Measurements from ENCODE around the gene PRCC. TPM values are rescaled to one million over a fixed set of nuclear protein-coding genes. Genes with fewer than 3 reads are reported as not detected.

The PRCC gene
- total RNA-seq, 1 experiment from 2014 or later, result 103 TPM

- peaks cover 5% of the 10 kb centered on the region for H3F3A ChIP-seq (ENCODE audit: low read length, unreplicated experiment)
- H3K9me3 ChIP-seq (ENCODE audit: low read length), result no peaks in the 10 kb centered on the region
- ATAC-seq, result no peak
- 0 out of 2 replicates have a peak, but pooled peaks cover 7% of the 10 kb centered on the region for H3K4me1 ChIP-seq (ENCODE audit: insufficient read depth, low read length)
- no TSS peak for BruUV-seq (replicated peaks)
- ChIA-PET POLR2A (ENCODE audit: unreplicated experiment) (no interaction called here), CTCF (no interaction called here)
- H3K9me2 ChIP-seq (replicated peaks; ENCODE audit: low read length), result no peaks in the 10 kb centered on the region
- no peak overlapping the region for H2AFZ ChIP-seq (ENCODE audit: low read length)
- no peak overlapping the region for H3K9ac ChIP-seq (ENCODE audit: low read length)
- H3K27ac ChIP-seq (ENCODE audit: low read length), result no peak overlapping the region
- DNase-seq, result no peak
- TF ChIP-seq CTCF (conservative IDR thresholded peaks at IDR 0.05; ENCODE audit: low read depth, low read length) (no peak), EZH2 (IDR thresholded peaks at IDR 0.05; ENCODE audit: low read length, unreplicated experiment) (no peak), EZH2phosphoT487 (IDR thresholded peaks at IDR 0.05; ENCODE audit: borderline replicate concordance, low read length) (no peak)
- H3K79me2 ChIP-seq (ENCODE audit: low read length), result peaks cover 18% of the 10 kb centered on the region
- H3K4me2 ChIP-seq (ENCODE audit: low read length), result no peak overlapping the region
- no peaks in the 10 kb centered on the region for H3K27me3 ChIP-seq (ENCODE audit: low read length)
- H4K20me1 ChIP-seq (ENCODE audit: low read length), result no peaks in the 10 kb centered on the region
- peaks cover 6% of the 10 kb centered on the region; the same call in 1 of the 2 replicates for H3K36me3 ChIP-seq (ENCODE audit: low read depth, low read length)
- intact Hi-C loops (cut with micrococcal nuclease), result no loop called here
- no peak overlapping the region for H3K4me3 ChIP-seq (ENCODE audit: low read length)
Measured at GRCh38 chr1:156733989-156734584, 33.2 kb upstream of the PRCC start.

DNA sequence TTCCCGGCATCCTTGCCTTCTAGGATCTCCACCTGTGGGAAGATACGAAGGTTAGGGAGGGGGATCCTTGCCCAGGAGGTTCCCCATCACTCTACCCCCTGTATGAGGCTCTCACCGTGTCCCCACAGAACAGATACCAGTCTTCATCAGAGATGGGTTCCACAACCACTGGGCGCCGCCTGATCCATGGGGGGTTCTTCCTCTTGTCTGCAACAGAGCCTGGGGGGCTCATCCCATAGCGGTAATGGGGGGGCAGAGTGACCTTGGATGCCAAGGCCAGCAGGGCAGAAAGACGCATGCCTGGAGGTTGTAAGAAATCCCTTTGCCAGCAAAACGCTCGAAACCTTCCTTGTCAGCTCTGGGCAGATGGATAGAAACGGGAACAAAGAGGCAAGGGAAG, 28.9 kb upstream of the PRCC start:
- intact Hi-C loops (cut with micrococcal nuclease), result no loop called here
- Histone ChIP-seq H3K4me1 (ENCODE audit: insufficient read depth, low read length) (peaks cover 16% of the 10 kb centered on the region), H3K9me3 (ENCODE audit: low read length) (no peaks in the 10 kb centered on the region), H3K27ac (ENCODE audit: low read length) (no peak overlapping the region), H3K27me3 (ENCODE audit: low read length) (no peaks in the 10 kb centered on the region), H3F3A (ENCODE audit: low read length, unreplicated experiment) (peaks cover 12% of the 10 kb centered on the region), H3K36me3 (ENCODE audit: low read depth, low read length) (peaks cover 22% of the 10 kb centered on the region), H3K9ac (ENCODE audit: low read length) (no peak overlapping the region), H3K79me2 (ENCODE audit: low read length) (peaks cover 25% of the 10 kb centered on the region), H4K20me1 (ENCODE audit: low read length) (no peaks in the 10 kb centered on the region), H3K4me3 (ENCODE audit: low read length) (no peak overlapping the region), H3K4me2 (ENCODE audit: low read length) (no peak overlapping the region), H2AFZ (ENCODE audit: low read length) (no peak overlapping the region), H3K9me2 (replicated peaks; ENCODE audit: low read length) (no peaks in the 10 kb centered on the region)
- ChIA-PET POLR2A (ENCODE audit: unreplicated experiment) (interaction anchor here (0.6 kb wide), 1 partner anchor 641 kb away, joined by 3 read pairs; no protein-coding TSS in a partner anchor), CTCF (no interaction called here)
- DNase-seq, result no peak
- no peak for TF ChIP-seq EZH2 (IDR thresholded peaks at IDR 0.05; ENCODE audit: low read length, unreplicated experiment)
- no peak for TF ChIP-seq EZH2phosphoT487 (IDR thresholded peaks at IDR 0.05; ENCODE audit: borderline replicate concordance, low read length)
- no peak for TF ChIP-seq CTCF (conservative IDR thresholded peaks at IDR 0.05; ENCODE audit: low read depth, low read length)
- ATAC-seq, result no peak
- no TSS peak for BruUV-seq (replicated peaks)

DNA sequence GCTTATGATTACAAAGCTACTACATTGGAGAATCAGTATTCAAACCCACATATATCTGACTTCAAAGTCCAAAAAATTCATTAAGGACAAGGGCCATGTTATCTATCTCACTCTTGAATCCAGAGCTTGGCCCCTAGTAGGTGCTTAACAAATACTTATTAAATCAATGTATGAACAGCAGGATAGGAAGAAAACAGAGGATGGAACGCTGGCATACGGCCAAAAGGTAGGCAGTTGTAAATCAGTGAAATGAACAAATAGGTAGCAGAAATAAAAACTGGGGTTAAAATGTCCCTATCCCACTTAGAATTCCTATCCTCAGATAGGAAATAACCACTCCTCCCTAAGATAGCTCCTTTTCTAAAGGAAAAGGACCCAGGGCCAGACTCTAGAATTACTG, 28.4 kb upstream of the PRCC start:
- ATAC-seq (no peak), DNase-seq (no peak)
- H3K27ac ChIP-seq (ENCODE audit: low read length), result no peak overlapping the region
- TF ChIP-seq EZH2phosphoT487 (IDR thresholded peaks at IDR 0.05; ENCODE audit: borderline replicate concordance, low read length) (no peak), CTCF (conservative IDR thresholded peaks at IDR 0.05; ENCODE audit: low read depth, low read length) (no peak), EZH2 (IDR thresholded peaks at IDR 0.05; ENCODE audit: low read length, unreplicated experiment) (no peak)
- CTCF ChIA-PET, result no interaction called here
- H3K4me3 ChIP-seq (ENCODE audit: low read length), result no peak overlapping the region
- intact Hi-C loops (cut with micrococcal nuclease), result no loop called here
- peaks cover 16% of the 10 kb centered on the region for H3K4me1 ChIP-seq (ENCODE audit: insufficient read depth, low read length)
- no peak overlapping the region for H2AFZ ChIP-seq (ENCODE audit: low read length)
- no peaks in the 10 kb centered on the region for H3K27me3 ChIP-seq (ENCODE audit: low read length)
- peaks cover 12% of the 10 kb centered on the region for H3F3A ChIP-seq (ENCODE audit: low read length, unreplicated experiment)
- peaks cover 28% of the 10 kb centered on the region for H3K79me2 ChIP-seq (ENCODE audit: low read length)
- no peak overlapping the region for H3K9ac ChIP-seq (ENCODE audit: low read length)
- H3K36me3 ChIP-seq (ENCODE audit: low read depth, low read length), result peaks cover 25% of the 10 kb centered on the region
- no peaks in the 10 kb centered on the region for H3K9me2 ChIP-seq (replicated peaks; ENCODE audit: low read length)
- H4K20me1 ChIP-seq (ENCODE audit: low read length), result no peaks in the 10 kb centered on the region
- no peaks in the 10 kb centered on the region for H3K9me3 ChIP-seq (ENCODE audit: low read length)
- H3K4me2 ChIP-seq (ENCODE audit: low read length), result no peak overlapping the region
- POLR2A ChIA-PET (ENCODE audit: unreplicated experiment), result interaction anchor here (0.6 kb wide), 1 partner anchor 641 kb away, joined by 3 read pairs; no protein-coding TSS in a partner anchor
- no TSS peak for BruUV-seq (replicated peaks)
